Measurements from ENCODE around the gene C11orf21.

- TF ChIP-seq CTCF (IDR thresholded peaks at IDR 0.05): no peak
- TF ChIP-seq POLR2A (IDR thresholded peaks at IDR 0.05): no peak
These were observed 54.2 kb downstream of the C11orf21 start for GRCh38 chr11:2247496-2247895.
